Parathyroid adenoma (tissue), 2 donors: ENCODE results near the gene KIF5A.

Source experiments
- H2AFZ ChIP-seq: fragments of 300-600 bp; sonication (generic); one replicate; pipeline ENCODE4 v1.7.0; 2017; ENCODE audit warnings: antibody characterized with exemption, mild to moderate bottlenecking
- H3K27ac ChIP-seq: fragments of 300-600 bp; sonication (generic); one replicate; pipeline ENCODE4 v1.7.0; 2017
- H3K27me3 ChIP-seq: fragments of 300-600 bp; sonication (generic); one replicate; pipeline ENCODE4 v1.7.0; 2017; ENCODE audit warnings: low read length; ENCODE audit not compliant: control insufficient read depth, insufficient read depth
- H3K36me3 ChIP-seq: fragments of 300-600 bp; sonication (generic); one replicate; pipeline ENCODE4 v1.7.0; 2017; ENCODE audit warnings: low read length; ENCODE audit not compliant: control insufficient read depth, insufficient read depth
- H3K4me1 ChIP-seq: fragments of 300-600 bp; sonication (generic); one replicate; pipeline ENCODE4 v1.7.0; 2017; ENCODE audit warnings: control low read depth
- H3K4me2 ChIP-seq: fragments of 300-600 bp; sonication (generic); one replicate; pipeline ENCODE4 v1.7.0; 2017; ENCODE audit warnings: low read length
- H3K4me3 ChIP-seq: fragments of 300-600 bp; sonication (generic); one replicate; pipeline ENCODE4 v1.7.0; 2017; ENCODE audit warnings: low read depth, low read length
- H3K79me2 ChIP-seq: fragments of 300-600 bp; sonication (generic); one replicate; pipeline ENCODE4 v1.7.0; 2017; ENCODE audit warnings: control low read depth
- H3K9ac ChIP-seq: fragments of 300-600 bp; sonication (generic); one replicate; pipeline ENCODE4 v1.7.0; 2017; ENCODE audit warnings: mild to moderate bottlenecking
- H3K9me3 ChIP-seq: fragments of 300-600 bp; sonication (generic); one replicate; pipeline ENCODE4 v1.7.0; 2017; ENCODE audit warnings: low read length; ENCODE audit not compliant: control insufficient read depth
- CTCF ChIP-seq: fragments of 300-600 bp; sonication (generic); IDR thresholded peaks from one replicate; pipeline ENCODE4 v1.7.0; 2017; ENCODE audit warnings: antibody characterized with exemption, mild to moderate bottlenecking
- donor health status: primary hyperparathyroidism.

Gene KIF5A

GRCh38 chr12:57530396-57531142, 19.3 kb upstream of the KIF5A start:
- no peak overlapping the region for H3K9ac ChIP-seq
- H3K4me2 ChIP-seq: no peak overlapping the region
- H3K9me3 ChIP-seq: no peaks in the 10 kb centered on the region
- no peak overlapping the region for H3K4me3 ChIP-seq
- no peaks in the 10 kb centered on the region for H3K4me1 ChIP-seq
- no peak overlapping the region for H3K27ac ChIP-seq
- H3K36me3 ChIP-seq: no peaks in the 10 kb centered on the region
- H3K79me2 ChIP-seq: no peaks in the 10 kb centered on the region
- H3K27me3 ChIP-seq: no peaks in the 10 kb centered on the region
- TF ChIP-seq CTCF: no peak
- no peak overlapping the region for H2AFZ ChIP-seq

GRCh38 chr12:57531836-57532235, 18.0 kb upstream of the KIF5A start:
- H3K9me3 ChIP-seq: no peaks in the 10 kb centered on the region
- H3K79me2 ChIP-seq: no peaks in the 10 kb centered on the region
- H3K27ac ChIP-seq: no peak overlapping the region
- no peak for TF ChIP-seq CTCF
- H3K4me2 ChIP-seq: no peak overlapping the region
- no peak overlapping the region for H3K4me3 ChIP-seq
- H3K4me1 ChIP-seq: no peaks in the 10 kb centered on the region
- H3K36me3 ChIP-seq: no peaks in the 10 kb centered on the region
- no peak overlapping the region for H2AFZ ChIP-seq
- no peak overlapping the region for H3K9ac ChIP-seq
- no peaks in the 10 kb centered on the region for H3K27me3 ChIP-seq

- H3K9me3 ChIP-seq: no peaks in the 10 kb centered on the region
- H3K79me2 ChIP-seq: no peaks in the 10 kb centered on the region
- no peak overlapping the region for H3K4me3 ChIP-seq
- H3K27me3 ChIP-seq: no peaks in the 10 kb centered on the region
- no peak for TF ChIP-seq CTCF
- no peaks in the 10 kb centered on the region for H3K4me1 ChIP-seq
- H3K36me3 ChIP-seq: no peaks in the 10 kb centered on the region
- H3K27ac ChIP-seq: no peak overlapping the region
- H3K9ac ChIP-seq: no peak overlapping the region
- H3K4me2 ChIP-seq: no peak overlapping the region
- no peak overlapping the region for H2AFZ ChIP-seq
These were observed 16.7 kb upstream of the KIF5A start for GRCh38 chr12:57533108-57533507.

- no peak overlapping the region for H3K4me3 ChIP-seq
- no peak overlapping the region for H3K4me2 ChIP-seq
- TF ChIP-seq CTCF: no peak
- no peaks in the 10 kb centered on the region for H3K9me3 ChIP-seq
- no peaks in the 10 kb centered on the region for H3K79me2 ChIP-seq
- no peaks in the 10 kb centered on the region for H3K36me3 ChIP-seq
- no peaks in the 10 kb centered on the region for H3K27me3 ChIP-seq
- no peak overlapping the region for H3K27ac ChIP-seq
- H3K9ac ChIP-seq: no peak overlapping the region
- H2AFZ ChIP-seq: no peak overlapping the region
- no peaks in the 10 kb centered on the region for H3K4me1 ChIP-seq
These were observed 15.6 kb upstream of the KIF5A start for GRCh38 chr12:57534250-57534649.

GRCh38 chr12:57534991-57535543, 14.8 kb upstream of the KIF5A start:
- no peak for TF ChIP-seq CTCF
- no peaks in the 10 kb centered on the region for H3K9me3 ChIP-seq

More at GRCh38 chr12:57534991-57535543, 14.8 kb upstream of the KIF5A start:
- Histone ChIP-seq H3K9ac (no peak overlapping the region), H3K4me1 (no peaks in the 10 kb centered on the region), H3K36me3 (no peaks in the 10 kb centered on the region), H3K4me2 (no peak overlapping the region), H2AFZ (no peak overlapping the region), H3K79me2 (no peaks in the 10 kb centered on the region), H3K27me3 (no peaks in the 10 kb centered on the region), H3K4me3 (no peak overlapping the region), H3K27ac (no peak overlapping the region)
